ENCODE measurements around the gene TLCD2.
"Not testable (repeated sequence)": the region's sequence is repeated elsewhere in the genome, so short reads cannot be mapped to it uniquely, and the experiment has no call there.

DNA sequence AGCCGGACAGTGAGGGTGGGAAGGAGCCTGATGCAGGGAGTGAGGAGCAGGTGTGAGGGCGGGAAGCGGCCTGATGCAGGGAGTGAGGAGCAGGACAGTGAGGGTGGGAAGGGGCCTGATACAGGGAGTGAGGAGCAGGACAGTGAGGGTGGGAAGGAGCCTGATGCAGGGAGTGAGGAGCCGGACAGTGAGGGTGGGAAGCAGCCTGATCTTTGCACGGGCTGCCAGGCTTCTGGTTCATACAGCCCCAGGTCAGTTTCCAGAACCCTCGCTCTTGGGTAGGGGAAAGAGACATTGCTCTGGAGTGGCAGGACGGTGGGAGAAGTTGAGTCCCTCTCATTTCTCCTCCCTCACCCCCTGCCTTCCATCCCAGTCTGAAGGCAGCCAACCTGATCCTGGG is 31.7 kb upstream of the TLCD2 start:
- not testable (repeated sequence) for TF ChIP-seq POLR2A, CTCF (IDR thresholded peaks at IDR 0.05)

Measured in heart left ventricle (tissue), 13 donors.